HCT116 (cell line): ENCODE results near the gene FRMD4B. TPM values are rescaled to one million over a fixed set of nuclear protein-coding genes. Genes with fewer than 3 reads are reported as not detected.
A peak's percentile ranks its signal among the peaks of the same experiment; 100 is the strongest.

ENCODE experiments used
- ATAC-seq: fragments of 200-7000 bp; cut with Tn5 transposase; 2 replicates; pipeline ENCODE4 v1.9.1; 2020; ENCODE audit warnings: mild to moderate bottlenecking, moderate library complexity
- BruUV-seq: library from RNA; stranded (reverse); fragments of 400-500 nt; replicated peaks from 2 replicates; lab custom pipeline; 2021; lab: Mats Ljungman, UMichigan
- CTCF ChIA-PET: fragments of 300-600 bp; sonication (Branson Sonifier 250); formaldehyde crosslinking; loops from one replicate; lab custom pipeline; 2021; ENCODE audit warnings: antibody characterized with exemption; lab: Charles Lee
- POLR2A ChIA-PET: fragments of 300-600, 350-600 bp; sonication (Branson Sonifier 250); formaldehyde crosslinking; loops from one replicate; lab custom pipeline; 2021; ENCODE audit warnings: antibody characterized with exemption; lab: Charles Lee
- RAD21 ChIA-PET, 2 experiments: fragments of 300-600 bp; sonication (Branson Sonifier 250); formaldehyde crosslinking; loops; one replicate each; lab custom pipeline; 2023; ENCODE audit warnings: low total read pairs in 2 of 2; ENCODE audit not compliant: uncharacterized antibody in 2 of 2, unreplicated experiment in 2 of 2, low non-redundant PET in 1 of 2; lab: Charles Lee
- DNase-seq: peaks from one replicate; pipeline ENCODE4 v3.0.0-alpha.2; 2010; ENCODE audit warnings: low read depth, low spot score
- H2AFZ ChIP-seq: fragments of 200-600 bp; shearing (Covaris generic), sonication (generic); 2 replicates; pipeline ENCODE4 v1.6.1; 2017; ENCODE audit warnings: low read depth, mixed run types, mixed read lengths, antibody characterized with exemption, low read length; ENCODE audit not compliant: poor library complexity, severe bottlenecking
- H3K27ac ChIP-seq: 2 replicates; pipeline ENCODE4 v1.5.1; 2012; ENCODE audit warnings: low read depth, low read length
- H3K27me3 ChIP-seq: fragments of 200-600 bp; sonication (generic); 2 replicates; pipeline ENCODE4 v1.6.1; 2016; ENCODE audit warnings: mixed run types, low read length, mixed read lengths; ENCODE audit not compliant: insufficient read depth
- H3K36me3 ChIP-seq, 2 experiments: fragments of 200-500 bp in 1 of 2; fragments of 200-600 bp in 1 of 2; sonication (Bioruptor generic) in 1 of 2; sonication (generic) in 1 of 2; 2 replicates each; pipeline versions ENCODE4 v1.5.1 to v1.6.1; 2014 to 2016; ENCODE audit warnings: low read length in 2 of 2, inconsistent platforms in 1 of 2, mixed read lengths in 1 of 2, mixed run types in 1 of 2; ENCODE audit not compliant: insufficient read depth in 2 of 2, control insufficient read depth in 1 of 2
- H3K4me1 ChIP-seq, 2 experiments: fragments of 200-600 bp in 1 of 2; sonication (generic) in 1 of 2; 2 replicates each; pipeline versions ENCODE4 v1.5.1 to v1.6.1; 2012 to 2017; ENCODE audit warnings: low read length in 2 of 2, inconsistent platforms in 1 of 2, mild to moderate bottlenecking in 1 of 2, mixed read lengths in 1 of 2, mixed run types in 1 of 2, moderate library complexity in 1 of 2; ENCODE audit not compliant: insufficient read depth in 2 of 2, control insufficient read depth in 1 of 2
- H3K4me2 ChIP-seq: fragments of 200-600 bp; sonication (generic); 2 replicates; pipeline ENCODE4 v1.6.1; 2017; ENCODE audit warnings: mixed run types, low read length, mixed read lengths
- H3K4me3 ChIP-seq, 2 experiments: fragments of 200-600 bp in 1 of 2; sonication (generic) in 1 of 2; replicated peaks in 1 of 2; 2 replicates each; pipeline ENCODE4 v1.5.1; 2011 to 2016; ENCODE audit warnings: low read length in 2 of 2, control low read depth in 1 of 2, low read depth in 1 of 2, mild to moderate bottlenecking in 1 of 2, mixed read lengths in 1 of 2, mixed run types in 1 of 2
- H3K79me2 ChIP-seq: fragments of 200-600 bp; sonication (generic); 2 replicates; pipeline ENCODE4 v1.6.1; 2017; ENCODE audit warnings: mild to moderate bottlenecking, mixed run types, low read length, moderate library complexity, mixed read lengths; ENCODE audit not compliant: insufficient read depth
- H3K9ac ChIP-seq: fragments of 200-600 bp; sonication (generic); 2 replicates; pipeline ENCODE4 v1.6.1; 2016; ENCODE audit warnings: low read length, mixed read lengths
- H3K9me2 ChIP-seq: fragments of 200-600 bp; sonication (generic), shearing (Covaris generic); 2 replicates; pipeline ENCODE4 v1.6.1; 2017; ENCODE audit warnings: mixed run types, mild to moderate bottlenecking, moderate library complexity; ENCODE audit not compliant: insufficient read depth
- H3K9me3 ChIP-seq, 2 experiments: fragments of 200-500 bp in 1 of 2; fragments of 200-600 bp in 1 of 2; sonication (Bioruptor generic) in 1 of 2; sonication (generic) in 1 of 2; 2 replicates each; pipeline ENCODE4 v1.6.1; 2014 to 2017; ENCODE audit warnings: low read length in 2 of 2, mixed read lengths in 2 of 2, inconsistent platforms in 1 of 2, low read depth in 1 of 2, mild to moderate bottlenecking in 1 of 2, mixed run types in 1 of 2, moderate library complexity in 1 of 2; ENCODE audit not compliant: control insufficient read depth in 1 of 2, insufficient read depth in 1 of 2
- H4K20me1 ChIP-seq: fragments of 200-600 bp; sonication (generic), shearing (Covaris generic); 2 replicates; pipeline ENCODE4 v1.6.1; 2017; ENCODE audit warnings: mixed run types, mild to moderate bottlenecking, moderate library complexity; ENCODE audit not compliant: insufficient read depth
- ATF3 ChIP-seq: IDR thresholded peaks from 2 replicates; pipeline ENCODE4 v1.6.1; 2012
- CEBPB ChIP-seq: IDR thresholded peaks from 2 replicates; pipeline ENCODE4 v1.6.1; 2012; ENCODE audit warnings: low read depth
- CTCF ChIP-seq, 3 experiments: fragments of 200-600 bp in 1 of 3; sonication (generic) in 1 of 3; IDR thresholded peaks in 2 of 3; conservative IDR thresholded peaks in 1 of 3; 2 replicates each; pipeline ENCODE4 v1.5.1; 2012 to 2017; ENCODE audit warnings: low read depth in 2 of 3, low read length in 2 of 3, antibody characterized with exemption in 1 of 3, borderline replicate concordance in 1 of 3, control low read depth in 1 of 3, mild to moderate bottlenecking in 1 of 3, mixed read lengths in 1 of 3, mixed run types in 1 of 3, moderate library complexity in 1 of 3; ENCODE audit not compliant: insufficient read depth in 1 of 3
- ELF1 ChIP-seq: IDR thresholded peaks from 2 replicates; pipeline ENCODE4 v1.6.1; 2012; ENCODE audit warnings: low read depth, borderline replicate concordance
- FOSL1 ChIP-seq: IDR thresholded peaks from 2 replicates; pipeline ENCODE4 v1.6.1; 2012; ENCODE audit warnings: low read depth
- JUND ChIP-seq: IDR thresholded peaks from 2 replicates; pipeline ENCODE4 v1.6.1; 2012
- MAX ChIP-seq: IDR thresholded peaks from 2 replicates; pipeline ENCODE4 v1.6.1; 2012
- POLR2AphosphoS5 ChIP-seq: IDR thresholded peaks from 2 replicates; pipeline ENCODE4 v1.6.1; 2011; ENCODE audit warnings: mild to moderate bottlenecking, low read depth, low read length, moderate library complexity
- SIN3A ChIP-seq: IDR thresholded peaks from 2 replicates; pipeline ENCODE4 v1.6.1; 2012; ENCODE audit warnings: low read depth
- SP1 ChIP-seq: IDR thresholded peaks from 2 replicates; pipeline ENCODE4 v1.6.1; 2012; ENCODE audit warnings: low read depth
- SRF ChIP-seq: IDR thresholded peaks from 2 replicates; pipeline ENCODE4 v1.6.1; 2012; ENCODE audit warnings: low read depth
- TCF7L2 ChIP-seq: IDR thresholded peaks from 2 replicates; pipeline ENCODE4 v1.7.0; 2011; ENCODE audit warnings: borderline replicate concordance, inconsistent platforms; ENCODE audit not compliant: insufficient read depth, insufficient read length; ENCODE audit errors: extremely low read depth
- YY1 ChIP-seq: IDR thresholded peaks from 2 replicates; pipeline ENCODE4 v1.6.1; 2011; ENCODE audit warnings: low read length, low read depth, moderate library complexity, mild to moderate bottlenecking; ENCODE audit not compliant: insufficient replicate concordance; ENCODE audit errors: extremely low read depth
- ZBTB33 ChIP-seq: IDR thresholded peaks from 2 replicates; pipeline ENCODE4 v1.6.1; 2011; ENCODE audit warnings: mild to moderate bottlenecking, low read length, moderate library complexity; ENCODE audit not compliant: insufficient replicate concordance; ENCODE audit errors: extremely low read depth
- ZFX ChIP-seq: fragments of 450-650 bp; IDR thresholded peaks from 2 replicates; pipeline ENCODE4 v1.6.1; 2017
- ZNF274 ChIP-seq: fragments of 200-500 bp; sonication (Bioruptor generic); IDR thresholded peaks from 2 replicates; pipeline ENCODE4 v1.6.1; 2014; ENCODE audit warnings: mild to moderate bottlenecking, low read depth, low read length, inconsistent platforms
- intact Hi-C: fragments of 100-400 bp; cut with micrococcal nuclease; formaldehyde crosslinking; loops from 2 replicates; pipeline ENCODE4 v1.10.0; 2022
- total RNA-seq: library from RNA; stranded (reverse); gene quantifications from one replicate; pipeline ENCODE4 v1.2.1, GENCODE V29; 2021; ENCODE audit not compliant: unreplicated experiment

Gene FRMD4B
- total RNA-seq, 1 experiment from 2014 or later: 2.0 TPM

- H3K9ac ChIP-seq: no peak overlapping the region
- DNase-seq: no peak
- H2AFZ ChIP-seq: no peak overlapping the region
- H3K4me2 ChIP-seq: no peak overlapping the region
- peak; percentile 14; the same call in 1 of the 2 replicates for ATAC-seq
- TF ChIP-seq TCF7L2: peak; percentile 82
- no peak for TF ChIP-seq ZFX
- TF ChIP-seq ZBTB33: no peak
- no peak for TF ChIP-seq ELF1
- no peak overlapping the region for H3K4me3 ChIP-seq
- no peaks in the 10 kb centered on the region for H3K36me3 ChIP-seq
- H3K79me2 ChIP-seq: no peaks in the 10 kb centered on the region
- H4K20me1 ChIP-seq: no peaks in the 10 kb centered on the region
- RAD21 ChIA-PET: no interaction called here
- POLR2A ChIA-PET: no interaction called here
- BruUV-seq: no TSS peak
- peaks cover 3 to 8% of the 10 kb centered on the region in 2 experiments; a peak in 2 of 4 replicates for H3K4me1 ChIP-seq
- intact Hi-C loops: no loop called here
- CTCF ChIA-PET: interaction anchor here (1.1 to 1.6 kb wide), 3 partner anchors 10 to 265 kb away, joined by 3 to 4 read pairs (median 3); no protein-coding TSS in a partner anchor
- H3K27ac ChIP-seq: no peak overlapping the region
- no peaks in the 10 kb centered on the region for H3K9me2 ChIP-seq
- H3K27me3 ChIP-seq: no peaks in the 10 kb centered on the region
- no peaks in the 10 kb centered on the region for H3K9me3 ChIP-seq
These were observed 241.2 kb downstream of the FRMD4B start for GRCh38 chr3:69144631-69145245.

GRCh38 chr3:69143612-69144011 lies 242.3 kb downstream of the FRMD4B start:
- H3K9me3 ChIP-seq: no peaks in the 10 kb centered on the region
- no peaks in the 10 kb centered on the region for H3K79me2 ChIP-seq
- no peaks in the 10 kb centered on the region for H3K9me2 ChIP-seq
- peaks cover 3 to 8% of the 10 kb centered on the region in 2 experiments; a peak in 2 of 4 replicates for H3K4me1 ChIP-seq
- H3K27ac ChIP-seq: no peak overlapping the region
- no TSS peak for BruUV-seq
- intact Hi-C loops: no loop called here
- DNase-seq: peak; percentile 75
- no peaks in the 10 kb centered on the region for H3K36me3 ChIP-seq
- ChIA-PET RAD21 (no interaction called here), POLR2A (no interaction called here), CTCF (no interaction called here)
- no peak overlapping the region for H3K9ac ChIP-seq
- H2AFZ ChIP-seq: peak overlapping the region; percentile 51
- H3K4me2 ChIP-seq: no peak overlapping the region
- no peaks in the 10 kb centered on the region for H3K27me3 ChIP-seq
- H3K4me3 ChIP-seq: no peak overlapping the region
- H4K20me1 ChIP-seq: no peaks in the 10 kb centered on the region
- peak; percentile 80 for ATAC-seq
- TF ChIP-seq SIN3A (no peak), CTCF (IDR thresholded peaks at IDR 0.05 in 2 of 3, conservative IDR thresholded peaks at IDR 0.05 in 1 of 3; ENCODE audit: borderline replicate concordance in 1 of 3, insufficient read depth in 1 of 3, low read depth in 2 of 3, low read length in 2 of 3) (no peak), SRF (peak; percentile 60), FOSL1 (no peak), JUND (peak; percentile 17; the same call in 1 of the 2 replicates), ZFX (no peak), SP1 (peak; percentile 60), YY1 (peak; percentile 13), POLR2AphosphoS5 (peak; percentile 58), CEBPB (peak; percentile 93), ZNF274 (no peak), MAX (peak; percentile 50; the same call in 1 of the 2 replicates), ELF1 (no peak), ATF3 (no peak)
